Esophagus muscularis mucosa (tissue), 4 donors: Measurements from ENCODE around the gene LUZP1. TPM values are rescaled to one million over a fixed set of nuclear protein-coding genes. Genes with fewer than 3 reads are reported as not detected.

ENCODE experiments used
- DNase-seq: peaks from one replicate; pipeline ENCODE4 v3.0.0-alpha.2; 2017; ENCODE audit errors: extremely low spot score
- H3K27ac ChIP-seq, 4 donors: fragments of 200-600 bp; sonication (generic); replicated peaks in 1 of 4; 1 replicate in 3 of 4; 2 replicates in 1 of 4; pipeline ENCODE4 v1.5.1; 2016 to 2019; ENCODE audit warnings: mild to moderate bottlenecking in 1 of 4
- H3K27me3 ChIP-seq, 4 donors: fragments of 200-600 bp; sonication (generic); one replicate each; pipeline versions ENCODE4 v1.5.1 to v1.6.0; 2016 to 2019
- H3K36me3 ChIP-seq, 4 donors: fragments of 200-600 bp; sonication (generic); one replicate each; pipeline ENCODE4 v1.5.1; 2016 to 2019
- H3K4me1 ChIP-seq, 4 donors: fragments of 200-600 bp; sonication (generic); one replicate each; pipeline ENCODE4 v1.5.1; 2016 to 2019
- H3K4me3 ChIP-seq, 4 donors: fragments of 200-600 bp; sonication (generic); 1 replicate in 2 of 4; 2 replicates in 2 of 4; pipeline ENCODE4 v1.5.1; 2016 to 2019; ENCODE audit warnings: mild to moderate bottlenecking in 4 of 4, moderate library complexity in 1 of 4
- H3K9me3 ChIP-seq, 4 donors: fragments of 200-600 bp; sonication (generic); 1 replicate in 3 of 4; 2 replicates in 1 of 4; pipeline ENCODE4 v1.5.1; 2016 to 2019
- EP300 ChIP-seq: sonication (generic); formaldehyde crosslinking; IDR thresholded peaks from one replicate; pipeline ENCODE4 v1.6.1; 2017; ENCODE audit warnings: antibody characterized with exemption
- POLR2A ChIP-seq: fragments of 450-650 bp; IDR thresholded peaks from one replicate; pipeline ENCODE4 v1.6.1; 2017; ENCODE audit warnings: antibody characterized with exemption, moderate library complexity, mild to moderate bottlenecking, low read depth
- WGBS: methylation state at CpG from one replicate; pipeline ENCODE4 v1.1.5; 2018; 5-methylcytosine and 5-hydroxymethylcytosine counted together
- intact Hi-C: fragments of 100-400 bp; cut with DNase I; formaldehyde crosslinking; loops from one replicate; pipeline ENCODE4 v1.15.1; 2023
- small RNA-seq, 3 donors: library from RNA; depleted of rRNA; stranded (forward); fragments of <200 nt; gene quantifications; one replicate each; pipeline ENCODE3, GENCODE V24; 2016
- total RNA-seq, 4 donors: library from RNA; depleted of rRNA; stranded (reverse); fragments of >200 nt; gene quantifications; one replicate each; pipeline versions ENCODE4 v1.1.0 to v1.2.1, GENCODE V29; 2016
- TF ChIP-seq, protein P1 (sequence below), 3 experiments: fragments of 200-600 bp in 2 of 3; fragments of 450-650 bp in 1 of 3; sonication (generic) in 2 of 3; IDR thresholded peaks; one replicate each; pipeline ENCODE4 v1.5.1; 2017 to 2019; ENCODE audit warnings: antibody characterized with exemption in 3 of 3, mild to moderate bottlenecking in 2 of 3, moderate library complexity in 1 of 3

The LUZP1 gene
- total RNA-seq, 4 donors from 2014 or later: 23.4 to 34.4 (median 27.3) TPM

GRCh38 chr1:23035823-23036452 lies 132.7 kb downstream of the LUZP1 start:
- 86% methylated on average over 2 of the region's 2 CpGs for WGBS

More at GRCh38 chr1:23035823-23036452, 132.7 kb downstream of the LUZP1 start:
- no peak for TF ChIP-seq EP300
- TF ChIP-seq, protein P1, sequence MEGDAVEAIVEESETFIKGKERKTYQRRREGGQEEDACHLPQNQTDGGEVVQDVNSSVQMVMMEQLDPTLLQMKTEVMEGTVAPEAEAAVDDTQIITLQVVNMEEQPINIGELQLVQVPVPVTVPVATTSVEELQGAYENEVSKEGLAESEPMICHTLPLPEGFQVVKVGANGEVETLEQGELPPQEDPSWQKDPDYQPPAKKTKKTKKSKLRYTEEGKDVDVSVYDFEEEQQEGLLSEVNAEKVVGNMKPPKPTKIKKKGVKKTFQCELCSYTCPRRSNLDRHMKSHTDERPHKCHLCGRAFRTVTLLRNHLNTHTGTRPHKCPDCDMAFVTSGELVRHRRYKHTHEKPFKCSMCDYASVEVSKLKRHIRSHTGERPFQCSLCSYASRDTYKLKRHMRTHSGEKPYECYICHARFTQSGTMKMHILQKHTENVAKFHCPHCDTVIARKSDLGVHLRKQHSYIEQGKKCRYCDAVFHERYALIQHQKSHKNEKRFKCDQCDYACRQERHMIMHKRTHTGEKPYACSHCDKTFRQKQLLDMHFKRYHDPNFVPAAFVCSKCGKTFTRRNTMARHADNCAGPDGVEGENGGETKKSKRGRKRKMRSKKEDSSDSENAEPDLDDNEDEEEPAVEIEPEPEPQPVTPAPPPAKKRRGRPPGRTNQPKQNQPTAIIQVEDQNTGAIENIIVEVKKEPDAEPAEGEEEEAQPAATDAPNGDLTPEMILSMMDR (IDR thresholded peaks at IDR 0.05): no peak
- no peak for TF ChIP-seq POLR2A
- H3K27ac ChIP-seq: no peak overlapping the region
- intact Hi-C loops: no loop called here
- peaks cover 0 to 21% (median 10%) of the 10 kb centered on the region in 4 donors for H3K4me1 ChIP-seq
- H3K27me3 ChIP-seq: no peaks in the 10 kb centered on the region
- H3K9me3 ChIP-seq: no peaks in the 10 kb centered on the region
- peaks cover 0 to 5% (median 0%) of the 10 kb centered on the region in 4 donors for H3K36me3 ChIP-seq
- DNase-seq: no peak
- no peak overlapping the region for H3K4me3 ChIP-seq

Small RNAs within 50 kb of the gene (small RNA-seq; reads per million reads assigned to genes)
- 0 reads per million in 3 donors for gene MIR3115
- gene MIR4419A: 0 reads per million in 3 donors
- 0 reads per million in 3 donors for gene RNU6-135P
- 0 reads per million in 3 donors for gene RNU6-514P

Other genes starting within 250 kb of the LUZP1 start
- gene LACTBL1, start 196.0 kb downstream of the LUZP1 start, total RNA-seq: not detected
- not detected for gene TEX46, start 153.0 kb downstream of the LUZP1 start, total RNA-seq
- gene KDM1A, start 149.4 kb downstream of the LUZP1 start, total RNA-seq: 10 to 100 TPM; 39.0 to 70.2 (median 51.1) TPM
- not detected for gene HTR1D, start 48.6 kb upstream of the LUZP1 start, total RNA-seq
- 10 to 100 TPM; 59.8 to 75.7 (median 69.4) TPM for gene HNRNPR, start 175.4 kb upstream of the LUZP1 start, total RNA-seq
- gene ZNF436, start 201.0 kb upstream of the LUZP1 start, total RNA-seq: 10 to 100 TPM; 13.7 to 36.8 (median 16.4) TPM